H1 (cell line): Measurements from ENCODE around the gene BNC2. TPM values are rescaled to one million over a fixed set of nuclear protein-coding genes. Genes with fewer than 3 reads are reported as not detected.

Experiments
- CTCF ChIA-PET: fragments of 300-600 bp; sonication (Branson Sonifier 250); formaldehyde crosslinking; loops from one replicate; lab custom pipeline; 2021; ENCODE audit not compliant: partially characterized antibody; lab: Charles Lee
- POLR2A ChIA-PET: fragments of 300-600 bp; sonication (Branson Sonifier 250); formaldehyde crosslinking; loops from one replicate; lab custom pipeline; 2021; ENCODE audit warnings: inconsistent platforms; ENCODE audit not compliant: partially characterized antibody; lab: Charles Lee
- DNase-seq, 2 experiments: peaks; one replicate each; pipeline versions ENCODE4 v3.0.0 to v3.0.0-alpha.2; 2010 to 2022; ENCODE audit warnings: low spot score in 2 of 2, low read depth in 1 of 2, mixed read lengths in 1 of 2
- FAIRE-seq: peaks from 2 replicates; lab custom pipeline; 2011; peaks lifted over from hg19 to GRCh38; lab: Jason Lieb, UNC
- H2AFZ ChIP-seq: 2 replicates; pipeline ENCODE4 v1.8.1; 2012; ENCODE audit warnings: low read length, inconsistent platforms
- H2AK5ac ChIP-seq: 2 replicates; pipeline ENCODE4 v1.6.1; 2013; ENCODE audit warnings: low read depth, low read length
- H2BK120ac ChIP-seq: replicated peaks from 2 replicates; pipeline ENCODE3; 2013; ENCODE audit warnings: low read depth, low read length, inconsistent platforms
- H2BK12ac ChIP-seq: 2 replicates; pipeline ENCODE4 v1.6.1; 2013; ENCODE audit warnings: low read depth, low read length
- H2BK15ac ChIP-seq: 2 replicates; pipeline ENCODE4 v1.6.1; 2013; ENCODE audit warnings: low read length
- H2BK20ac ChIP-seq: 2 replicates; pipeline ENCODE4 v1.6.1; 2013; ENCODE audit warnings: low read length
- H2BK5ac ChIP-seq: 2 replicates; pipeline ENCODE4 v1.6.1; 2013; ENCODE audit warnings: low read depth, low read length
- H3K14ac ChIP-seq: 2 replicates; pipeline ENCODE4 v1.6.1; 2013; ENCODE audit warnings: inconsistent platforms; ENCODE audit not compliant: insufficient read length
- H3K18ac ChIP-seq: 2 replicates; pipeline ENCODE4 v1.6.1; 2013; ENCODE audit warnings: low read length; ENCODE audit errors: extremely low read depth
- H3K23ac ChIP-seq: 2 replicates; pipeline ENCODE4 v1.6.1; 2013; ENCODE audit warnings: inconsistent platforms; ENCODE audit not compliant: insufficient read length
- H3K23me2 ChIP-seq: 2 replicates; pipeline ENCODE4 v1.6.1; 2013; ENCODE audit warnings: low read depth, low read length
- H3K27ac ChIP-seq: 2 replicates; pipeline ENCODE4 v1.6.1; 2011; ENCODE audit warnings: low read depth, low read length, inconsistent platforms
- H3K27me3 ChIP-seq, 4 experiments: replicated peaks in 1 of 4; 1 replicate in 1 of 4; 2 replicates in 3 of 4; pipeline versions ENCODE4 v1.6.1 to v1.8.1; 2011 to 2013; ENCODE audit warnings: low read length in 3 of 4, mild to moderate bottlenecking in 3 of 4, inconsistent platforms in 2 of 4, mixed read lengths in 2 of 4, moderate library complexity in 1 of 4; ENCODE audit not compliant: control insufficient read depth in 3 of 4, insufficient read depth in 3 of 4; ENCODE audit errors: extremely low read depth in 1 of 4
- H3K36me3 ChIP-seq, 4 experiments: 2 replicates each; pipeline versions ENCODE4 v1.6.1 to v1.8.1; 2011 to 2013; ENCODE audit warnings: mild to moderate bottlenecking in 4 of 4, low read length in 3 of 4, moderate library complexity in 2 of 4, control low read depth in 1 of 4, inconsistent platforms in 1 of 4; ENCODE audit not compliant: insufficient read depth in 4 of 4, control insufficient read depth in 2 of 4
- H3K4ac ChIP-seq: replicated peaks from 2 replicates; pipeline ENCODE3; 2013; ENCODE audit warnings: low read length, low read depth, mixed read lengths, inconsistent platforms; ENCODE audit not compliant: insufficient read length
- H3K4me1 ChIP-seq, 4 experiments: replicated peaks in 1 of 4; 1 replicate in 1 of 4; 2 replicates in 3 of 4; pipeline versions ENCODE4 v1.6.1 to v1.8.1; 2011 to 2013; ENCODE audit warnings: low read length in 3 of 4, inconsistent platforms in 2 of 4, mixed read lengths in 1 of 4; ENCODE audit not compliant: insufficient read depth in 4 of 4, control insufficient read depth in 3 of 4
- H3K4me2 ChIP-seq, 2 experiments: 2 replicates each; pipeline versions ENCODE4 v1.6.1 to v1.8.1; 2011 to 2013; ENCODE audit warnings: low read depth in 2 of 2, low read length in 2 of 2, control low read depth in 1 of 2, inconsistent platforms in 1 of 2, mild to moderate bottlenecking in 1 of 2; ENCODE audit not compliant: insufficient read depth in 1 of 2
- H3K4me3 ChIP-seq, 4 experiments: fragments of 200-600, 300-600 bp in 1 of 4; sonication (generic), shearing (Covaris generic), sonication (Bioruptor Twin) in 1 of 4; 2 replicates each; pipeline versions ENCODE4 v1.5.1 to v1.8.1; 2011 to 2016; ENCODE audit warnings: low read length in 4 of 4, low read depth in 3 of 4, control low read depth in 2 of 4, inconsistent platforms in 2 of 4, mild to moderate bottlenecking in 2 of 4, mixed read lengths in 1 of 4, moderate library complexity in 1 of 4; ENCODE audit not compliant: insufficient read depth in 2 of 4; ENCODE audit errors: extremely low read depth in 1 of 4
- H3K56ac ChIP-seq: replicated peaks from 2 replicates; pipeline ENCODE3; 2013; ENCODE audit warnings: low read depth, mild to moderate bottlenecking, mixed read lengths, low read length, inconsistent platforms; ENCODE audit not compliant: insufficient read length
- H3K79me1 ChIP-seq: 2 replicates; pipeline ENCODE4 v1.6.1; 2013; ENCODE audit warnings: low read depth, low read length, control low read depth
- H3K79me2 ChIP-seq, 2 experiments: 2 replicates each; pipeline versions ENCODE4 v1.6.1 to v1.8.1; 2012 to 2013; ENCODE audit warnings: low read length in 2 of 2, mild to moderate bottlenecking in 2 of 2, inconsistent platforms in 1 of 2; ENCODE audit not compliant: insufficient read depth in 2 of 2, control insufficient read depth in 1 of 2
- H3K9ac ChIP-seq, 4 experiments: replicated peaks in 1 of 4; 1 replicate in 1 of 4; 2 replicates in 3 of 4; pipeline versions ENCODE4 v1.6.1 to v1.8.1; 2011 to 2013; ENCODE audit warnings: low read depth in 3 of 4, low read length in 3 of 4, control low read depth in 2 of 4, mild to moderate bottlenecking in 2 of 4, moderate library complexity in 2 of 4, inconsistent platforms in 1 of 4; ENCODE audit errors: extremely low read depth in 1 of 4
- H3K9me3 ChIP-seq, 2 experiments: 2 replicates each; pipeline versions ENCODE4 v1.6.1 to v1.8.1; 2012 to 2013; ENCODE audit warnings: mild to moderate bottlenecking in 2 of 2, moderate library complexity in 2 of 2, control low read depth in 1 of 2, inconsistent platforms in 1 of 2, low read depth in 1 of 2, low read length in 1 of 2, mixed read lengths in 1 of 2; ENCODE audit not compliant: insufficient read depth in 2 of 2
- H4K20me1 ChIP-seq, 2 experiments: replicated peaks in 1 of 2; 2 replicates each; pipeline versions ENCODE3 to v1.8.1; 2011 to 2013; ENCODE audit warnings: inconsistent platforms in 2 of 2, low read length in 2 of 2, mild to moderate bottlenecking in 1 of 2; ENCODE audit not compliant: insufficient read depth in 2 of 2, control insufficient read depth in 1 of 2
- H4K5ac ChIP-seq: 2 replicates; pipeline ENCODE4 v1.6.1; 2013; ENCODE audit warnings: low read length, low read depth, mixed read lengths, inconsistent platforms; ENCODE audit not compliant: insufficient read length
- H4K8ac ChIP-seq: 2 replicates; pipeline ENCODE4 v1.8.0; 2013; ENCODE audit warnings: mild to moderate bottlenecking, moderate library complexity, low read length, inconsistent platforms; ENCODE audit not compliant: insufficient read depth; ENCODE audit errors: extremely low read depth
- H4K91ac ChIP-seq: replicated peaks from 2 replicates; pipeline ENCODE3; 2013; ENCODE audit warnings: low read length, mixed read lengths, inconsistent platforms; ENCODE audit not compliant: insufficient read length
- BACH1 ChIP-seq: IDR thresholded peaks from 2 replicates; pipeline ENCODE4 v1.6.1; 2012; ENCODE audit warnings: low read length, improper control_type of control experiment
- BCL11A ChIP-seq, 2 experiments: IDR thresholded peaks; one replicate each; pipeline ENCODE4 v1.6.1; 2011; ENCODE audit warnings: low read depth in 2 of 2, low read length in 2 of 2, mild to moderate bottlenecking in 2 of 2
- CBX8 ChIP-seq: fragments of 300-800, 300-1000 bp; sonication (generic); IDR thresholded peaks from 2 replicates; pipeline ENCODE4 v1.7.1; 2016; ENCODE audit warnings: low read depth, low read length, borderline replicate concordance
- CHD1 ChIP-seq: IDR thresholded peaks from 2 replicates; pipeline ENCODE4 v1.6.1; 2012; ENCODE audit warnings: low read depth, low read length, improper control_type of control experiment
- EZH2 ChIP-seq: fragments of 200-600 bp; sonication (generic); IDR thresholded peaks from 2 replicates; pipeline ENCODE4 v1.7.1; 2012; ENCODE audit warnings: low read depth, mild to moderate bottlenecking, moderate library complexity, low read length, inconsistent platforms; ENCODE audit not compliant: severe bottlenecking
- KDM5A ChIP-seq: fragments of 200-600 bp; IDR thresholded peaks from 2 replicates; pipeline ENCODE4 v1.7.1; 2012; ENCODE audit warnings: mild to moderate bottlenecking, low read length, inconsistent platforms, mixed read lengths
- RFX5 ChIP-seq: IDR thresholded peaks from 2 replicates; pipeline ENCODE4 v1.6.1; 2011; ENCODE audit warnings: low read depth, low read length, improper control_type of control experiment, borderline replicate concordance
- TBP ChIP-seq: IDR thresholded peaks from 2 replicates; pipeline ENCODE4 v1.6.1; 2011; ENCODE audit warnings: low read depth, low read length, improper control_type of control experiment
- TEAD4 ChIP-seq: IDR thresholded peaks from 2 replicates; pipeline ENCODE4 v1.6.1; 2012; ENCODE audit warnings: low read depth, low read length, inconsistent platforms, mixed read lengths
- WGBS, 2 experiments: shearing (Covaris generic) in 1 of 2; methylation state at CpG; one replicate each; pipeline versions ENCODE4 v1.1.6 to v1.1.7; 2013 to 2015; ENCODE audit warnings: low lambda C conversion rate in 2 of 2, mixed read lengths in 2 of 2, inconsistent platforms in 1 of 2, low coverage in 1 of 2, missing lambda C conversion rate in 1 of 2; ENCODE audit not compliant: insufficient replicate concordance in 2 of 2, insufficient coverage in 1 of 2, insufficient read length in 1 of 2; ENCODE audit errors: extremely low coverage in 1 of 2, missing lambda C conversion rate in 1 of 2; 5-methylcytosine and 5-hydroxymethylcytosine counted together
- polyA plus RNA-seq, 7 experiments: library from polyadenylated mRNA; depleted of rRNA in 3 of 7; stranded (reverse) in 5 of 7; unstranded in 2 of 7; fragments of >200 nt in 5 of 7; fragments of 200-250 nt in 2 of 7; gene quantifications; 1 replicate in 5 of 7; 2 replicates in 1 of 7; 4 replicates in 1 of 7; pipeline versions ENCODE4 v1.2.1 to v1.2.3, GENCODE V29; 2011 to 2013; ENCODE audit warnings: missing spikeins in 2 of 7, mixed read lengths in 2 of 7
- total RNA-seq: library from RNA; stranded (reverse); fragmentation: NEBNext Ultra II Directional; extraction: Animal tissue kit (Norgen Biotek cat#: 25700); gene quantifications from 2 replicates; pipeline ENCODE4 v1.2.1, GENCODE V29; 2021
- TF ChIP-seq, protein P1 (sequence below): IDR thresholded peaks from 2 replicates; pipeline ENCODE4 v1.6.1; 2012; ENCODE audit warnings: inconsistent platforms

BNC2 gene
- total and polyA plus RNA-seq, 2 of the 8 experiments (the other 6 are each of a cell fraction or from before 2014, with no cell fraction given) = 16.0 to 26.8 TPM

DNA sequence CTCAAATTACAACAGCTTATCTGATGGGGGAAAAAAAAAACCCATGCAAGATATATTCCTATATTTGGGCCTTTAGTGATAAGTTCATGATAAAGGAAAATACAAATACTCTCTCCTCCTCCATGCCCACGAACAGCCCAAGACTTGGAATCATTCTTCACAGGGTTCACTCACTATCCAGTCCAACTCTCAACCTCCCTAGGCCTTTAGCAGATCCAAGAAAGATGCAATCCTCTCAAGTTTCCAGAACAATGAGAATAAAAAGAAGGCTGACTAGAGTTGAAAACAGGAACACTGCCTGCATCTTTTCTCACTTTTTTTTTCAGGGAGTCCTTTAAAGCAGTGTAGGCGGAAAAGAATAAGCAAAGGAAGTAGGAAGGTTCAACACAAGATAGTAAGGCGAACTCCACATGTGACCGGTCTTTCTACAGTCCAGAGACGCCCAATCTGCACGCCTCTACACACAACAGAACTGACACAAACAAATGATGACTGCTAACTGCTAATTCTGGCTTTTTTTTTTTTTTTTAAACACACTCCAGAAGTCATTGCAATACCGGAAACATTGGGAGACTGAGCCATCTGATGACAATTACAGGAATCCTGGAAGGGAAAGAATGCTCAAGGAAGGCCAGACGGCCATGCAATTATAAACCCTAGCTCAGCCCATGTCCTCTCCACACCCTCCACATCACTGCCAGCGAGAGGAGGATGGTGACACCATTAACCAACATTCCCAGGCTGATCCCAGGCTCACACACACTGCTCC is 75.4 kb downstream of the BNC2 start:
- Histone ChIP-seq H3K18ac (no peak overlapping the region), H3K56ac (no peak overlapping the region), H3K79me1 (no peaks in the 10 kb centered on the region), H4K20me1 (no peaks in the 10 kb centered on the region), H3K36me3 (no peaks in the 10 kb centered on the region), H2BK15ac (no peak overlapping the region), H4K5ac (no peak overlapping the region), H3K27ac (no peak overlapping the region), H3K23me2 (no peaks in the 10 kb centered on the region), H2AFZ (no peak overlapping the region), H3K9ac (no peak overlapping the region), H2BK12ac (no peak overlapping the region), H2AK5ac (no peak overlapping the region), H3K79me2 (peaks cover 0 to 92% of the 10 kb centered on the region in 2 experiments; a peak in 3 of 4 replicates), H3K23ac (no peak overlapping the region), H3K4ac (no peak overlapping the region), H4K8ac (no peak overlapping the region), H3K4me3 (no peak overlapping the region), H4K91ac (no peak overlapping the region), H3K9me3 (no peaks in the 10 kb centered on the region), H3K4me2 (no peak overlapping the region; a peak in 1 of 4 replicates), H3K14ac (no peak overlapping the region), H2BK120ac (no peak overlapping the region), H3K4me1 (peaks cover 1 to 28% (median 5%) of the 10 kb centered on the region in 4 experiments; a peak in 6 of 7 replicates), H2BK5ac (no peak overlapping the region), H2BK20ac (no peak overlapping the region), H3K27me3 (no peaks in the 10 kb centered on the region)
- DNase-seq = no peak
- no peak for FAIRE-seq
- POLR2A ChIA-PET = no interaction called here
- CTCF ChIA-PET = interaction anchor here (0.8 kb wide), 1 partner anchor 26 kb away, joined by 6 read pairs; no protein-coding TSS in a partner anchor
- 70% methylated on average over 9 of the region's 9 CpGs; no CpG with 5 or more reads in 1 of the 2 experiments for WGBS, 2 experiments
- TF ChIP-seq, protein P1, sequence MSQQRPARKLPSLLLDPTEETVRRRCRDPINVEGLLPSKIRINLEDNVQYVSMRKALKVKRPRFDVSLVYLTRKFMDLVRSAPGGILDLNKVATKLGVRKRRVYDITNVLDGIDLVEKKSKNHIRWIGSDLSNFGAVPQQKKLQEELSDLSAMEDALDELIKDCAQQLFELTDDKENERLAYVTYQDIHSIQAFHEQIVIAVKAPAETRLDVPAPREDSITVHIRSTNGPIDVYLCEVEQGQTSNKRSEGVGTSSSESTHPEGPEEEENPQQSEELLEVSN = no peak
- TF ChIP-seq CBX8 = no peak
- no peak for TF ChIP-seq BACH1
- TF ChIP-seq CHD1 = no peak
- TF ChIP-seq RFX5 = no peak
- TF ChIP-seq TEAD4 = no peak
- TF ChIP-seq BCL11A (IDR thresholded peaks at IDR 0.05; ENCODE audit: low read depth in 2 of 2, low read length in 2 of 2) = no peak
- no peak for TF ChIP-seq EZH2
- no peak for TF ChIP-seq TBP
- no peak for TF ChIP-seq KDM5A
